HCT116 (cell line): ENCODE data around the gene AFDN. TPM values are rescaled to one million over a fixed set of nuclear protein-coding genes. Genes with fewer than 3 reads are reported as not detected.
A peak's percentile ranks its signal among the peaks of the same experiment; 100 is the strongest.

Experiments used
- ATAC-seq: fragments of 200-7000 bp; cut with Tn5 transposase; 2 replicates; pipeline ENCODE4 v1.9.1; 2020; ENCODE audit warnings: mild to moderate bottlenecking, moderate library complexity
- BruUV-seq: library from RNA; stranded (reverse); fragments of 400-500 nt; replicated peaks from 2 replicates; lab custom pipeline; 2021; lab: Mats Ljungman, UMichigan
- CTCF ChIA-PET: fragments of 300-600 bp; sonication (Branson Sonifier 250); formaldehyde crosslinking; loops from one replicate; lab custom pipeline; 2021; ENCODE audit warnings: antibody characterized with exemption; lab: Charles Lee
- POLR2A ChIA-PET: fragments of 300-600, 350-600 bp; sonication (Branson Sonifier 250); formaldehyde crosslinking; loops from one replicate; lab custom pipeline; 2021; ENCODE audit warnings: antibody characterized with exemption; lab: Charles Lee
- RAD21 ChIA-PET, 2 experiments: fragments of 300-600 bp; sonication (Branson Sonifier 250); formaldehyde crosslinking; loops; one replicate each; lab custom pipeline; 2023; ENCODE audit warnings: low total read pairs in 2 of 2; ENCODE audit not compliant: uncharacterized antibody in 2 of 2, unreplicated experiment in 2 of 2, low non-redundant PET in 1 of 2; lab: Charles Lee
- DNase-seq: peaks from one replicate; pipeline ENCODE4 v3.0.0-alpha.2; 2010; ENCODE audit warnings: low read depth, low spot score
- H2AFZ ChIP-seq: fragments of 200-600 bp; shearing (Covaris generic), sonication (generic); 2 replicates; pipeline ENCODE4 v1.6.1; 2017; ENCODE audit warnings: low read depth, mixed run types, mixed read lengths, antibody characterized with exemption, low read length; ENCODE audit not compliant: poor library complexity, severe bottlenecking
- H3K27ac ChIP-seq: 2 replicates; pipeline ENCODE4 v1.5.1; 2012; ENCODE audit warnings: low read depth, low read length
- H3K27me3 ChIP-seq: fragments of 200-600 bp; sonication (generic); 2 replicates; pipeline ENCODE4 v1.6.1; 2016; ENCODE audit warnings: mixed run types, low read length, mixed read lengths; ENCODE audit not compliant: insufficient read depth
- H3K36me3 ChIP-seq, 2 experiments: fragments of 200-500 bp in 1 of 2; fragments of 200-600 bp in 1 of 2; sonication (Bioruptor generic) in 1 of 2; sonication (generic) in 1 of 2; 2 replicates each; pipeline versions ENCODE4 v1.5.1 to v1.6.1; 2014 to 2016; ENCODE audit warnings: low read length in 2 of 2, inconsistent platforms in 1 of 2, mixed read lengths in 1 of 2, mixed run types in 1 of 2; ENCODE audit not compliant: insufficient read depth in 2 of 2, control insufficient read depth in 1 of 2
- H3K4me1 ChIP-seq, 2 experiments: fragments of 200-600 bp in 1 of 2; sonication (generic) in 1 of 2; 2 replicates each; pipeline versions ENCODE4 v1.5.1 to v1.6.1; 2012 to 2017; ENCODE audit warnings: low read length in 2 of 2, inconsistent platforms in 1 of 2, mild to moderate bottlenecking in 1 of 2, mixed read lengths in 1 of 2, mixed run types in 1 of 2, moderate library complexity in 1 of 2; ENCODE audit not compliant: insufficient read depth in 2 of 2, control insufficient read depth in 1 of 2
- H3K4me2 ChIP-seq: fragments of 200-600 bp; sonication (generic); 2 replicates; pipeline ENCODE4 v1.6.1; 2017; ENCODE audit warnings: mixed run types, low read length, mixed read lengths
- H3K4me3 ChIP-seq, 2 experiments: fragments of 200-600 bp in 1 of 2; sonication (generic) in 1 of 2; replicated peaks in 1 of 2; 2 replicates each; pipeline ENCODE4 v1.5.1; 2011 to 2016; ENCODE audit warnings: low read length in 2 of 2, control low read depth in 1 of 2, low read depth in 1 of 2, mild to moderate bottlenecking in 1 of 2, mixed read lengths in 1 of 2, mixed run types in 1 of 2
- H3K79me2 ChIP-seq: fragments of 200-600 bp; sonication (generic); 2 replicates; pipeline ENCODE4 v1.6.1; 2017; ENCODE audit warnings: mild to moderate bottlenecking, mixed run types, low read length, moderate library complexity, mixed read lengths; ENCODE audit not compliant: insufficient read depth
- H3K9ac ChIP-seq: fragments of 200-600 bp; sonication (generic); 2 replicates; pipeline ENCODE4 v1.6.1; 2016; ENCODE audit warnings: low read length, mixed read lengths
- H3K9me2 ChIP-seq: fragments of 200-600 bp; sonication (generic), shearing (Covaris generic); 2 replicates; pipeline ENCODE4 v1.6.1; 2017; ENCODE audit warnings: mixed run types, mild to moderate bottlenecking, moderate library complexity; ENCODE audit not compliant: insufficient read depth
- H3K9me3 ChIP-seq, 2 experiments: fragments of 200-500 bp in 1 of 2; fragments of 200-600 bp in 1 of 2; sonication (Bioruptor generic) in 1 of 2; sonication (generic) in 1 of 2; 2 replicates each; pipeline ENCODE4 v1.6.1; 2014 to 2017; ENCODE audit warnings: low read length in 2 of 2, mixed read lengths in 2 of 2, inconsistent platforms in 1 of 2, low read depth in 1 of 2, mild to moderate bottlenecking in 1 of 2, mixed run types in 1 of 2, moderate library complexity in 1 of 2; ENCODE audit not compliant: control insufficient read depth in 1 of 2, insufficient read depth in 1 of 2
- H4K20me1 ChIP-seq: fragments of 200-600 bp; sonication (generic), shearing (Covaris generic); 2 replicates; pipeline ENCODE4 v1.6.1; 2017; ENCODE audit warnings: mixed run types, mild to moderate bottlenecking, moderate library complexity; ENCODE audit not compliant: insufficient read depth
- CEBPB ChIP-seq: IDR thresholded peaks from 2 replicates; pipeline ENCODE4 v1.6.1; 2012; ENCODE audit warnings: low read depth
- CTCF ChIP-seq, 3 experiments: fragments of 200-600 bp in 1 of 3; sonication (generic) in 1 of 3; IDR thresholded peaks in 2 of 3; conservative IDR thresholded peaks in 1 of 3; 2 replicates each; pipeline ENCODE4 v1.5.1; 2012 to 2017; ENCODE audit warnings: low read depth in 2 of 3, low read length in 2 of 3, antibody characterized with exemption in 1 of 3, borderline replicate concordance in 1 of 3, control low read depth in 1 of 3, mild to moderate bottlenecking in 1 of 3, mixed read lengths in 1 of 3, mixed run types in 1 of 3, moderate library complexity in 1 of 3; ENCODE audit not compliant: insufficient read depth in 1 of 3
- ELF1 ChIP-seq: IDR thresholded peaks from 2 replicates; pipeline ENCODE4 v1.6.1; 2012; ENCODE audit warnings: low read depth, borderline replicate concordance
- JUND ChIP-seq: IDR thresholded peaks from 2 replicates; pipeline ENCODE4 v1.6.1; 2012
- POLR2A ChIP-seq: IDR thresholded peaks from 2 replicates; pipeline ENCODE4 v1.7.0; 2011; ENCODE audit warnings: borderline replicate concordance; ENCODE audit not compliant: insufficient read depth, insufficient read length; ENCODE audit errors: extremely low read depth
- RAD21 ChIP-seq: IDR thresholded peaks from 2 replicates; pipeline ENCODE4 v1.6.1; 2012; ENCODE audit warnings: low read depth, mild to moderate bottlenecking
- YY1 ChIP-seq: IDR thresholded peaks from 2 replicates; pipeline ENCODE4 v1.6.1; 2011; ENCODE audit warnings: low read length, low read depth, moderate library complexity, mild to moderate bottlenecking; ENCODE audit not compliant: insufficient replicate concordance; ENCODE audit errors: extremely low read depth
- ZBTB33 ChIP-seq: IDR thresholded peaks from 2 replicates; pipeline ENCODE4 v1.6.1; 2011; ENCODE audit warnings: mild to moderate bottlenecking, low read length, moderate library complexity; ENCODE audit not compliant: insufficient replicate concordance; ENCODE audit errors: extremely low read depth
- intact Hi-C: fragments of 100-400 bp; cut with micrococcal nuclease; formaldehyde crosslinking; loops from 2 replicates; pipeline ENCODE4 v1.10.0; 2022
- total RNA-seq: library from RNA; stranded (reverse); gene quantifications from one replicate; pipeline ENCODE4 v1.2.1, GENCODE V29; 2021; ENCODE audit not compliant: unreplicated experiment

The AFDN gene
- total RNA-seq, 1 experiment from 2014 or later, result 59.4 TPM

- Histone ChIP-seq H3K27ac (no peak overlapping the region), H2AFZ (no peak overlapping the region), H3K9ac (no peak overlapping the region), H3K27me3 (no peaks in the 10 kb centered on the region), H3K4me2 (no peak overlapping the region), H3K79me2 (no peaks in the 10 kb centered on the region), H3K9me2 (no peaks in the 10 kb centered on the region), H3K9me3 (no peaks in the 10 kb centered on the region), H3K36me3 (peaks cover 2 to 7% of the 10 kb centered on the region in 2 experiments; a peak in 1 of 4 replicates), H3K4me1 (no peaks in the 10 kb centered on the region)
- BruUV-seq, result no TSS peak
- peak; percentile 18 for DNase-seq
- CTCF ChIA-PET, result interaction anchor here (0.6 kb wide), 1 partner anchor 210 kb away, joined by 3 read pairs; no protein-coding TSS in a partner anchor
- ATAC-seq, result peak; percentile 90
- POLR2A ChIA-PET, result no interaction called here
- intact Hi-C loops, result loop anchor here (1.0 to 5.0 kb wide), 4 partner anchors 145 to 449 kb away; no protein-coding TSS in a partner anchor
- TF ChIP-seq ELF1, result no peak
- TF ChIP-seq JUND, result no peak
- TF ChIP-seq CTCF (IDR thresholded peaks at IDR 0.05 in 2 of 3, conservative IDR thresholded peaks at IDR 0.05 in 1 of 3; ENCODE audit: borderline replicate concordance in 1 of 3, insufficient read depth in 1 of 3, low read depth in 2 of 3, low read length in 2 of 3), result peak; percentile 49 to 59 (median 56); a peak in 5 of 6 replicates
- peak; percentile 72 for TF ChIP-seq RAD21
- TF ChIP-seq, all 23 proteins: peak for 2
- Histone ChIP-seq H3K4me3 (no peak overlapping the region), H4K20me1 (no peaks in the 10 kb centered on the region)
- RAD21 ChIA-PET, result no interaction called here
Observed at GRCh38 chr6:167907837-167908681, 81.3 kb downstream of the AFDN start.

GRCh38 chr6:167910007-167910406 lies 83.3 kb downstream of the AFDN start:
- Histone ChIP-seq H3K4me1 (no peaks in the 10 kb centered on the region), H2AFZ (no peak overlapping the region)
- ChIA-PET RAD21 (no interaction called here), POLR2A (no interaction called here)
- BruUV-seq, result no TSS peak
- no peak for TF ChIP-seq ZBTB33
- TF ChIP-seq POLR2A, result no peak
- no peak for TF ChIP-seq CEBPB
- no peak for TF ChIP-seq CTCF (IDR thresholded peaks at IDR 0.05 in 2 of 3, conservative IDR thresholded peaks at IDR 0.05 in 1 of 3; ENCODE audit: borderline replicate concordance in 1 of 3, insufficient read depth in 1 of 3, low read depth in 2 of 3, low read length in 2 of 3)
- TF ChIP-seq YY1, result no peak
- TF ChIP-seq, all 23 proteins: peak for 0
- intact Hi-C loops, result no loop called here
- H3K9me2 ChIP-seq, result no peaks in the 10 kb centered on the region
- H3K9ac ChIP-seq, result no peak overlapping the region
- no peak overlapping the region for H3K4me2 ChIP-seq
- no peaks in the 10 kb centered on the region for H3K9me3 ChIP-seq
- CTCF ChIA-PET, result no interaction called here
- ATAC-seq (no peak), DNase-seq (no peak)
- H3K36me3 ChIP-seq, result peaks cover 7 to 16% of the 10 kb centered on the region in 2 experiments; a peak in 2 of 4 replicates
- H3K4me3 ChIP-seq, result no peak overlapping the region
- no peaks in the 10 kb centered on the region for H3K27me3 ChIP-seq
- H4K20me1 ChIP-seq, result no peaks in the 10 kb centered on the region
- no peak overlapping the region for H3K27ac ChIP-seq
- no peaks in the 10 kb centered on the region for H3K79me2 ChIP-seq
